ENCODE data around the gene SULT2B1. TPM values are rescaled to one million over a fixed set of nuclear protein-coding genes. Genes with fewer than 3 reads are reported as not detected.
"Not testable (repeated sequence)": the region's sequence is repeated elsewhere in the genome, so short reads cannot be mapped to it uniquely, and the experiment has no call there.

The SULT2B1 gene
- total and polyA plus RNA-seq, 2 experiments from 2014 or later: 0.79 TPM; not detected in 1

DNA sequence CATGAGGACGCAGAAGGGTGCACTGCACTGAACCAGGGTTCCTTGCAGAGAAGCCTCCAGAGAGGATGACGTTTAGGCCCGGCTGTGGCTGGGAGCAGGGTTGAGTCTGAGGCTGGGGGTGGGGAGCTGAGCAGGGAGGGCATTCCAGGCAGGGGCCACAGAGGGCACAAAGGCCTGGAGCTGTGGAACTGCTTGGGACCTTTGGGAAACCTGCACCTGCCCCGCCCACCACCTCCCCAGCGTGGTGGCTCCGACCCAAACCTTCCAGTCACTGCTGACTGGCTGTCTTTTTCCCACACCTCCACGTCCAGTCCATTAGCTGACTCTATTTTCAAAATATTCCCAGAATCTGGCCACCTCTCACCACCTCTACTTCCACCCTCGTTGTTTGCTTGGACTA, 35.4 kb upstream of the SULT2B1 start:
- H3K27me3 ChIP-seq: peaks cover 12% of the 10 kb centered on the region
- DNase-seq (ENCODE audit: low spot score): no peak
- H3K36me3 ChIP-seq (replicated peaks; ENCODE audit: insufficient read depth, low read depth): no peaks in the 10 kb centered on the region
- H4K20me1 ChIP-seq (ENCODE audit: insufficient read depth, poor library complexity, severe bottlenecking): no peaks in the 10 kb centered on the region
- H3K79me2 ChIP-seq: no peaks in the 10 kb centered on the region
- H3K4me2 ChIP-seq: no peak overlapping the region
- H3K4me1 ChIP-seq (ENCODE audit: insufficient read depth): no peaks in the 10 kb centered on the region
- TF ChIP-seq EZH2 (IDR thresholded peaks at IDR 0.05; ENCODE audit: borderline replicate concordance) (no peak), EZH2phosphoT487 (IDR thresholded peaks at IDR 0.05; ENCODE audit: low read depth, severe bottlenecking, unreplicated experiment) (no peak)
- TF ChIP-seq, protein P1, sequence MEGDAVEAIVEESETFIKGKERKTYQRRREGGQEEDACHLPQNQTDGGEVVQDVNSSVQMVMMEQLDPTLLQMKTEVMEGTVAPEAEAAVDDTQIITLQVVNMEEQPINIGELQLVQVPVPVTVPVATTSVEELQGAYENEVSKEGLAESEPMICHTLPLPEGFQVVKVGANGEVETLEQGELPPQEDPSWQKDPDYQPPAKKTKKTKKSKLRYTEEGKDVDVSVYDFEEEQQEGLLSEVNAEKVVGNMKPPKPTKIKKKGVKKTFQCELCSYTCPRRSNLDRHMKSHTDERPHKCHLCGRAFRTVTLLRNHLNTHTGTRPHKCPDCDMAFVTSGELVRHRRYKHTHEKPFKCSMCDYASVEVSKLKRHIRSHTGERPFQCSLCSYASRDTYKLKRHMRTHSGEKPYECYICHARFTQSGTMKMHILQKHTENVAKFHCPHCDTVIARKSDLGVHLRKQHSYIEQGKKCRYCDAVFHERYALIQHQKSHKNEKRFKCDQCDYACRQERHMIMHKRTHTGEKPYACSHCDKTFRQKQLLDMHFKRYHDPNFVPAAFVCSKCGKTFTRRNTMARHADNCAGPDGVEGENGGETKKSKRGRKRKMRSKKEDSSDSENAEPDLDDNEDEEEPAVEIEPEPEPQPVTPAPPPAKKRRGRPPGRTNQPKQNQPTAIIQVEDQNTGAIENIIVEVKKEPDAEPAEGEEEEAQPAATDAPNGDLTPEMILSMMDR (IDR thresholded peaks at IDR 0.05; ENCODE audit: poor library complexity): no peak
- no peaks in the 10 kb centered on the region for H3K9me3 ChIP-seq (ENCODE audit: low read depth)
- H3K4me3 ChIP-seq: no peak overlapping the region
- 84% methylated on average over 8 of the region's 8 CpGs for WGBS (ENCODE audit: low lambda C conversion rate, missing lambda C conversion rate)
- no peaks in the 10 kb centered on the region for H3K9me2 ChIP-seq (replicated peaks; ENCODE audit: insufficient read depth)
- no peak overlapping the region for H3K27ac ChIP-seq
- no peak overlapping the region for H2AFZ ChIP-seq

DNA sequence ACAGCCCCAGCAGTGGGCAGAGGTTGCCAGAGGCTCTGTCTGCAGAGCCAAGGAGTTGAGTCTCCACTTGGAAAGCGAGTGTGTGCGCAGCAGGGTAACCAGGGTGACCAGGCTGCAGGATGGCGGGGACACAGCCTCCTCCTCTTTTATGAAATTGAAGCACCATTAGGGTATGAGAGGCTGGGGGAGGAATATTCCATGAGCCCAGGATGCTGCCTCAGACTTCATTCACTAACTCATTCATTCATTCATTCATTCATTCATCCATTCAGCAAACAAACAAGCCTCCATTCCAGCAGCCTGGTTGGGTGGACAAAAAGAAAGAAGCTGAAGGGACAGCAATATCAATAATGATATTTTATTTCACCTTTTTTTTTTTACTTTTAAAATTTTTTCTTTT, 33.8 kb upstream of the SULT2B1 start:
- Histone ChIP-seq H3K4me2 (no peak overlapping the region), H3K79me2 (no peaks in the 10 kb centered on the region), H3K9me2 (replicated peaks; ENCODE audit: insufficient read depth) (no peaks in the 10 kb centered on the region), H3K4me1 (ENCODE audit: insufficient read depth) (no peaks in the 10 kb centered on the region), H2AFZ (no peak overlapping the region), H3K9me3 (ENCODE audit: low read depth) (no peaks in the 10 kb centered on the region), H3K4me3 (no peak overlapping the region), H4K20me1 (ENCODE audit: insufficient read depth, poor library complexity, severe bottlenecking) (no peaks in the 10 kb centered on the region), H3K27ac (no peak overlapping the region), H3K36me3 (replicated peaks; ENCODE audit: insufficient read depth, low read depth) (no peaks in the 10 kb centered on the region), H3K27me3 (no peaks in the 10 kb centered on the region)
- 83% methylated on average over 3 of the region's 3 CpGs for WGBS (ENCODE audit: low lambda C conversion rate, missing lambda C conversion rate)
- TF ChIP-seq, protein P1 (IDR thresholded peaks at IDR 0.05; ENCODE audit: poor library complexity): no peak
- no peak for TF ChIP-seq EZH2 (IDR thresholded peaks at IDR 0.05; ENCODE audit: borderline replicate concordance)
- no peak for TF ChIP-seq EZH2phosphoT487 (IDR thresholded peaks at IDR 0.05; ENCODE audit: low read depth, severe bottlenecking, unreplicated experiment)
- DNase-seq (ENCODE audit: low spot score): no peak

DNA sequence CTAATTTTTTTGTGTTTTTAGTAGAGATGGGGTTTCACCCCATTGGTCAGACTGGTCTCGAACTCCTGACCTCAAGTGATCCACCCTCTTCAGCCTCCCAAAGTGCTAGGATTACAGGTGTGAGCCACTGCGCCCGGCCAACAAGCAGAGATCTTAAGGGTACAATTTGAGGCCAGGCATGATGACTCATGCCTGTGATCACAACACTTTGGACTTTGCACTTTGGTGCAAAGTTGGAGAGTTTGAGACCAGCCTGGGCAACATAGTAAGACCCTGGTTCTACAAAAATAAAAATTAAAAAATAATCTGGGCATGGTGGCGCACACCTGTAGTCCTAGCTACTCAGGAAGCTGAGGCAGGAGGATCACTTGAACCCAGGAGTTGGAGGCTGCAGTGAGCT, 32.5 kb upstream of the SULT2B1 start:
- H3K4me3 ChIP-seq; DNase-seq (ENCODE audit: low spot score); H3K4me1 ChIP-seq (ENCODE audit: insufficient read depth); H3K9me2 ChIP-seq (replicated peaks; ENCODE audit: insufficient read depth); H3K27me3 ChIP-seq; H3K9me3 ChIP-seq (ENCODE audit: low read depth); H3K79me2 ChIP-seq; H3K36me3 ChIP-seq (replicated peaks; ENCODE audit: insufficient read depth, low read depth); H4K20me1 ChIP-seq (ENCODE audit: insufficient read depth, poor library complexity, severe bottlenecking); H3K4me2 ChIP-seq; H3K27ac ChIP-seq; H2AFZ ChIP-seq: not testable (repeated sequence)
- WGBS (ENCODE audit: low lambda C conversion rate, missing lambda C conversion rate): 82% methylated on average over 4 of the region's 4 CpGs

DNA sequence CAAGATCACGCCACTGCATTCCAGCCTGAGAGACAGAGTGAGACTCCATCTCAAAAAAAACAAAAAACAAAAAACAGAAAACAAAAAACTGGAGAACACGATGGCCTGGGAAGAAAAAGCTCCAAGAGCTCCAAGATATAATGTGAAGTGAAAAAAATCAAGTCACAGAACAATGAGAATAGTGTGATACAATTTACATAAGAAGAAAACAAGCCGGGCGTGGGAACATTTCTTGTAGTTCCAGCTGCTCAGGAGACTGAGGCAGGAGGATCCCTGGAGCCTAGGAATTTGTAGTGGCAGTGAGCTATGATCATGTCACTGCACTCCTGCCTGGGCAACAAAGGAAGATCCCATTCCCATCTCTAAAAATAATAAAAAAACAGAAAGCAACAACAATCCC, 31.8 kb upstream of the SULT2B1 start:
- Histone ChIP-seq H3K4me1 (ENCODE audit: insufficient read depth) (no peaks in the 10 kb centered on the region), H3K4me2 (no peak overlapping the region)

More for the DNA sequence above, 31.8 kb upstream of the SULT2B1 start:
- H3K79me2 ChIP-seq: no peaks in the 10 kb centered on the region
- H3K9me2 ChIP-seq (replicated peaks; ENCODE audit: insufficient read depth): no peaks in the 10 kb centered on the region
- no peaks in the 10 kb centered on the region for H3K9me3 ChIP-seq (ENCODE audit: low read depth)
- H4K20me1 ChIP-seq (ENCODE audit: insufficient read depth, poor library complexity, severe bottlenecking): no peaks in the 10 kb centered on the region
- WGBS (ENCODE audit: low lambda C conversion rate, missing lambda C conversion rate): 82% methylated on average over 4 of the region's 4 CpGs
- no peak for DNase-seq (ENCODE audit: low spot score)
- no peak overlapping the region for H2AFZ ChIP-seq
- no peak overlapping the region for H3K27ac ChIP-seq
- H3K36me3 ChIP-seq (replicated peaks; ENCODE audit: insufficient read depth, low read depth): no peaks in the 10 kb centered on the region
- TF ChIP-seq, protein P1 (IDR thresholded peaks at IDR 0.05; ENCODE audit: poor library complexity): no peak
- TF ChIP-seq EZH2phosphoT487 (IDR thresholded peaks at IDR 0.05; ENCODE audit: low read depth, severe bottlenecking, unreplicated experiment): no peak
- no peak overlapping the region for H3K4me3 ChIP-seq
- no peaks in the 10 kb centered on the region for H3K27me3 ChIP-seq
